ENCODE data around the gene EEIG1.

EEIG1 gene

GRCh38 chr9:127941062-127941960 is 39.5 kb downstream of the EEIG1 start:
- DNase-seq (ENCODE audit: low spot score), result no peak

GRCh38 chr9:127940593-127940992 is 40.2 kb downstream of the EEIG1 start:
- DNase-seq (ENCODE audit: low spot score), result no peak

DNA sequence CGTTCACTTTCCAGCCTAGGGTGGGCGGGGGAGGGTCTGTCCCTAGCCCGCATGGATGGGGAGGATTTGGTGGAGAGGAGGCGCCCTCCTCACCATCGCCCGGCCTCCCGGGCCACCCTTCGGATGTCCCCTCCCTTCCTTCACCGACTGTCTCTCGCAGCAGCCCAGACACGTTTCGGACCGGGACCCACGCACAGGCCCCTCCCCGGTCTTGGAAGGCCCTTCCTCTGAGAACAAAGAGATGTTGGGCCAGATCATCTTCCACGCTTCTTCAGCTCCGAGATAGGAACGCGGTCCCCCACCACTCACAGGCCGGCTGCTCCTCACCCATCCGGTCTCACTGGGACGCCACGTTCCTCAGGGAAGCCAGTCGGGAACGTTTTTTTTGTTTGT is 42.5 kb downstream of the EEIG1 start:
- DNase-seq (ENCODE audit: low spot score), result no peak

GRCh38 chr9:127937388-127938297 is 43.1 kb downstream of the EEIG1 start, which contains the start of gene DPM2:
Gene DPM2, minus strand, starts transcription at chr9:127937854. Its CDS starts 34 bp downstream, at chr9:127937820.
- peak; percentile 84 for DNase-seq (ENCODE audit: low spot score)

DNA sequence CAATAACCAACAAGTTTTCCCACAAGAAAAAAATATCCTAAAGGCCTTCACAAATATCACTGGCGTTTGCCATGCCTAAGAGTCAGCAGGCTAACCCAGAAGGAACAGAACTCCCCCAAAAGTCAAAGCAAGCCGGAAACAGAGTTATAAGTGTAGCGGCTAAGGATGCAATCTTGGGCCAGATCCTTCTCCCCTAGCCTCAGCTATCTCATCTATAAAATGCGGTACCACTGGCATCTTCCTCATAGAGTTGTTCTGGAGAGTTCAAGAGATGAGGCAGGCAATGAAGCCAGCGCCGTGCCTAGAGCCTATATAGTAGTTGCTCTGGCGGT is 43.8 kb downstream of the EEIG1 start:
- DNase-seq (ENCODE audit: low spot score), result no peak

- DNase-seq (ENCODE audit: low spot score), result no peak
Measured at GRCh38 chr9:127936347-127936852, 44.4 kb downstream of the EEIG1 start.

DNA sequence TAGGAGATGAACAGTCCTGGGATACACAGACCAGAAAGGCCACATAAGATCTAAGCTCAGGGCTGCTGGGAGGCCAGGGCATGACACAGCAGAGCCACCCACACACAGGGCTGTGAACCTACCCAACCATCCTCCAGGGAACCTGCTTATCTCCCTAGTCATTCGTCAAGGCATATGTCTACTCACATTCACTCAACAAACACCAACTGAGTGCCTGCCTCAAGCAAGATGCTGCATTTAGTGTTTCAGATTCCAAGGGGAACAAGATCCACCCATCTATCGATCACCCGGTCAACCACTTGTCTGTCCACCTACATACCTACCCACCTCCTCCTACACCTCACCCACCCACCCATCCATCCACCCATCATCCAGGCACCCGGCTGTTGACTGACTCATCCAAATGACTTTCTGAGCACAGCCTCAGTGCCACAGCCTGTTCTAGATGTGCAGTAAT is 45.0 kb downstream of the EEIG1 start:
- DNase-seq (ENCODE audit: low spot score), result no peak

DNA sequence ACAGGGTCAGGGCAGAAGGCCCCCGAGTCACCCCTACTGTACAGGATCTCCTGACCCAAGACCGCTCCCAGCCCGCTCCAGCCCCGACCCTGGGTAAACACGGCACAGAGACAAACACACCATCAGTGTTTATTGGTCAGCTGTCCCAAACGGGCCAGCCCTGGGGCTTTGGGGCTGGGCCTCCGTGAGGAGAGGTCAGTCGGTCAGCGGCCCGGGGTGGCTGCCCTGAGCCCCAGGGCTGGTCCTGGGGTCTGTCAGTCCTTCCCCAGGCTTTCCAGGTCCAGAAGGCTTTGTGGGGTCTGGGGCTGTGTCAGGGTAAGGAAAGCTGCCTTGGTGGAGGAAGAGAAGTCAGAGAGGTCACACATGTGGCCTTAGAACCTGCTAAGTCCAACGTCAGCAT is 45.8 kb downstream of the EEIG1 start:
- no peak for DNase-seq (ENCODE audit: low spot score)

DNA sequence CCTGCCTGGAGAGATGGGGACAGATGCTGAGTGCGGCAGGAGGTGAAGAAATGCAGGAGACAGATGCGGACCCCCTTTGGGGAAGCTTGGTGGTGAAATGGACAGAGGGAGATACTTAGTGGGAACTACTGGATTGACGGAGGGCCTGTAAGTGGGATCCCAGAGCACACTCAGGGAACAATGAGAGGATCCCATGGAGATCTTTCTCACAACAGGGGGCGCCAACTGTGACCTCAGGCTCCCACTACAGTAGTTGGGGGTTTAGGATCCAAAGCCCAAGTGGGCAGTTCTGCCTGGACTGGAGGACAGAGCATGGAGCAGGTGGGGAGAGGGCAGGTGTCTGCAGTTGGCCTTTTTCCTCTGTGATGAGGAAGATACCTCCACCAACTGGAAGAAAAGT is 46.5 kb downstream of the EEIG1 start:
- no peak for DNase-seq (ENCODE audit: low spot score)

GRCh38 chr9:127931092-127931881 is 49.5 kb downstream of the EEIG1 start:
- peak; percentile 70 for DNase-seq (ENCODE audit: low spot score)

Data from SW480 (cell line).